HUES64 (cell line): Measurements from ENCODE around the gene ATL2.
A peak's percentile ranks its signal among the peaks of the same experiment; 100 is the strongest.
"Not testable (repeated sequence)": the region's sequence is repeated elsewhere in the genome, so short reads cannot be mapped to it uniquely, and the experiment has no call there.

Experiments
- H3K27ac ChIP-seq: 2 replicates; pipeline ENCODE4 v1.7.0; 2013; ENCODE audit warnings: low read depth, low read length, inconsistent platforms
- H3K27me3 ChIP-seq: 2 replicates; pipeline ENCODE4 v1.6.1; 2013; ENCODE audit warnings: mild to moderate bottlenecking, low read length; ENCODE audit not compliant: insufficient read depth
- H3K36me3 ChIP-seq: 2 replicates; pipeline ENCODE4 v1.6.1; 2013; ENCODE audit warnings: mild to moderate bottlenecking, low read length; ENCODE audit not compliant: insufficient read depth
- H3K4me1 ChIP-seq: 2 replicates; pipeline ENCODE4 v1.6.1; 2013; ENCODE audit warnings: mild to moderate bottlenecking, low read length, moderate library complexity; ENCODE audit not compliant: insufficient read depth
- H3K4me3 ChIP-seq: 2 replicates; pipeline ENCODE4 v1.5.1; 2013; ENCODE audit warnings: mild to moderate bottlenecking, low read length, moderate library complexity
- H3K9ac ChIP-seq: 2 replicates; pipeline ENCODE4 v1.6.1; 2013; ENCODE audit warnings: mild to moderate bottlenecking, low read depth, low read length
- H3K9me3 ChIP-seq: 2 replicates; pipeline ENCODE4 v1.6.1; 2013; ENCODE audit warnings: low read depth, low read length; ENCODE audit not compliant: insufficient read depth
- WGBS: fragments of 150-250, 120-280 bp; methylation state at CpG from one replicate; pipeline ENCODE4 v1.1.7; 2013; ENCODE audit warnings: missing lambda C conversion rate; 5-methylcytosine and 5-hydroxymethylcytosine counted together

Gene ATL2

GRCh38 chr2:38293152-38293865 lies 83.8 kb downstream of the ATL2 start:
- 95% methylated on average over 7 of the region's 7 CpGs for WGBS
- Histone ChIP-seq H3K27me3 (no peaks in the 10 kb centered on the region), H3K27ac (no peak overlapping the region), H3K9me3 (no peaks in the 10 kb centered on the region), H3K9ac (no peak overlapping the region), H3K4me1 (peaks cover 17% of the 10 kb centered on the region; the same call in 1 of the 2 replicates), H3K36me3 (peaks cover 35% of the 10 kb centered on the region), H3K4me3 (no peak overlapping the region)

GRCh38 chr2:38290332-38290731 lies 86.7 kb downstream of the ATL2 start:
- Histone ChIP-seq H3K36me3 (peaks cover 5% of the 10 kb centered on the region), H3K9me3 (no peaks in the 10 kb centered on the region), H3K9ac (no peak overlapping the region), H3K4me1 (peaks cover 2% of the 10 kb centered on the region; the same call in 1 of the 2 replicates), H3K27me3 (no peaks in the 10 kb centered on the region), H3K4me3 (no peak overlapping the region), H3K27ac (no peak overlapping the region)
- WGBS: 85% methylated on average over 3 of the region's 4 CpGs

GRCh38 chr2:38284971-38285370 lies 92.1 kb downstream of the ATL2 start:
- Histone ChIP-seq H3K27ac (no peak overlapping the region), H3K9ac (no peak overlapping the region), H3K9me3 (no peaks in the 10 kb centered on the region), H3K27me3 (no peaks in the 10 kb centered on the region), H3K4me3 (no peak overlapping the region), H3K4me1 (no peaks in the 10 kb centered on the region), H3K36me3 (no peaks in the 10 kb centered on the region)
- 79% methylated on average over 3 of the region's 3 CpGs for WGBS

- peaks cover 9% of the 10 kb centered on the region for H3K27me3 ChIP-seq
- H3K36me3 ChIP-seq: no peaks in the 10 kb centered on the region
- H3K9ac ChIP-seq: no peak overlapping the region
- H3K27ac ChIP-seq: no peak overlapping the region
- WGBS: 98% methylated on average over 6 of the region's 6 CpGs
- no peak overlapping the region for H3K4me3 ChIP-seq
- H3K4me1 ChIP-seq: peaks cover 26% of the 10 kb centered on the region
- no peaks in the 10 kb centered on the region for H3K9me3 ChIP-seq
These were observed 95.9 kb downstream of the ATL2 start for GRCh38 chr2:38281095-38281742.

GRCh38 chr2:38279201-38279600 lies 97.9 kb downstream of the ATL2 start:
- Histone ChIP-seq H3K4me1 (peaks cover 26% of the 10 kb centered on the region), H3K9ac (no peak overlapping the region), H3K4me3 (no peak overlapping the region), H3K27ac (no peak overlapping the region), H3K9me3 (no peaks in the 10 kb centered on the region), H3K27me3 (peaks cover 11% of the 10 kb centered on the region), H3K36me3 (no peaks in the 10 kb centered on the region)
- 69% methylated on average over 4 of the region's 4 CpGs for WGBS

- peaks cover 35% of the 10 kb centered on the region for H3K4me1 ChIP-seq
- peak overlapping the region; percentile 33 for H3K9ac ChIP-seq
- peak overlapping the region; percentile 30; the same call in 1 of the 2 replicates for H3K4me3 ChIP-seq
- H3K9me3 ChIP-seq, H3K36me3 ChIP-seq: not testable (repeated sequence)
- peak overlapping the region; percentile 68; the same call in 1 of the 2 replicates for H3K27ac ChIP-seq
- H3K27me3 ChIP-seq: peaks cover 11% of the 10 kb centered on the region
- WGBS: 11% methylated on average over 9 of the region's 9 CpGs
These were observed 99.0 kb downstream of the ATL2 start for GRCh38 chr2:38278117-38278438.

- peak overlapping the region; percentile 30; the same call in 1 of the 2 replicates for H3K4me3 ChIP-seq
- peaks cover 35% of the 10 kb centered on the region for H3K4me1 ChIP-seq
- H3K9me3 ChIP-seq: no peaks in the 10 kb centered on the region
- peaks cover 11% of the 10 kb centered on the region for H3K27me3 ChIP-seq
- H3K27ac ChIP-seq: peak overlapping the region; percentile 68; the same call in 1 of the 2 replicates
- no peaks in the 10 kb centered on the region for H3K36me3 ChIP-seq
- 44% methylated on average over 6 of the region's 6 CpGs for WGBS
- peak overlapping the region; percentile 33 for H3K9ac ChIP-seq
These were observed 99.6 kb downstream of the ATL2 start for GRCh38 chr2:38277245-38278116.

- H3K27me3 ChIP-seq: peaks cover 11% of the 10 kb centered on the region
- peaks cover 32% of the 10 kb centered on the region for H3K4me1 ChIP-seq
- WGBS: 82% methylated on average over 7 of the region's 7 CpGs
- H3K9me3 ChIP-seq: no peaks in the 10 kb centered on the region
- no peaks in the 10 kb centered on the region for H3K36me3 ChIP-seq
- H3K4me3 ChIP-seq: no peak overlapping the region
- H3K9ac ChIP-seq: no peak overlapping the region
- H3K27ac ChIP-seq: no peak overlapping the region
These were observed 102.5 kb downstream of the ATL2 start for GRCh38 chr2:38274286-38275276.

GRCh38 chr2:38271697-38272096 lies 105.4 kb downstream of the ATL2 start:
- Histone ChIP-seq H3K4me1 (peaks cover 9% of the 10 kb centered on the region), H3K9me3 (no peaks in the 10 kb centered on the region), H3K27ac (no peak overlapping the region), H3K36me3 (no peaks in the 10 kb centered on the region), H3K9ac (no peak overlapping the region), H3K4me3 (no peak overlapping the region), H3K27me3 (0 out of 2 replicates have a peak, but pooled peaks cover 2% of the 10 kb centered on the region)
- WGBS: 98% methylated on average over 3 of the region's 3 CpGs

GRCh38 chr2:38269421-38269820 lies 107.7 kb downstream of the ATL2 start:
- no peaks in the 10 kb centered on the region for H3K9me3 ChIP-seq
- no peaks in the 10 kb centered on the region for H3K36me3 ChIP-seq
- H3K9ac ChIP-seq: no peak overlapping the region
- WGBS: 88% methylated on average over 1 of the region's 1 CpG
- H3K4me3 ChIP-seq: no peak overlapping the region
- H3K27me3 ChIP-seq: no peaks in the 10 kb centered on the region
- no peak overlapping the region for H3K27ac ChIP-seq
- H3K4me1 ChIP-seq: peaks cover 9% of the 10 kb centered on the region
